Dermis lymphatic vessel endothelial cell (primary cell): ENCODE measurements around the gene HACE1. TPM values are rescaled to one million over a fixed set of nuclear protein-coding genes. Genes with fewer than 3 reads are reported as not detected.

Source experiments
- total RNA-seq: library from RNA; depleted of rRNA; stranded (reverse); fragments of >200 nt; gene quantifications from 2 replicates; pipeline ENCODE4 v1.2.1, GENCODE V29; 2014

Gene HACE1, protein sequence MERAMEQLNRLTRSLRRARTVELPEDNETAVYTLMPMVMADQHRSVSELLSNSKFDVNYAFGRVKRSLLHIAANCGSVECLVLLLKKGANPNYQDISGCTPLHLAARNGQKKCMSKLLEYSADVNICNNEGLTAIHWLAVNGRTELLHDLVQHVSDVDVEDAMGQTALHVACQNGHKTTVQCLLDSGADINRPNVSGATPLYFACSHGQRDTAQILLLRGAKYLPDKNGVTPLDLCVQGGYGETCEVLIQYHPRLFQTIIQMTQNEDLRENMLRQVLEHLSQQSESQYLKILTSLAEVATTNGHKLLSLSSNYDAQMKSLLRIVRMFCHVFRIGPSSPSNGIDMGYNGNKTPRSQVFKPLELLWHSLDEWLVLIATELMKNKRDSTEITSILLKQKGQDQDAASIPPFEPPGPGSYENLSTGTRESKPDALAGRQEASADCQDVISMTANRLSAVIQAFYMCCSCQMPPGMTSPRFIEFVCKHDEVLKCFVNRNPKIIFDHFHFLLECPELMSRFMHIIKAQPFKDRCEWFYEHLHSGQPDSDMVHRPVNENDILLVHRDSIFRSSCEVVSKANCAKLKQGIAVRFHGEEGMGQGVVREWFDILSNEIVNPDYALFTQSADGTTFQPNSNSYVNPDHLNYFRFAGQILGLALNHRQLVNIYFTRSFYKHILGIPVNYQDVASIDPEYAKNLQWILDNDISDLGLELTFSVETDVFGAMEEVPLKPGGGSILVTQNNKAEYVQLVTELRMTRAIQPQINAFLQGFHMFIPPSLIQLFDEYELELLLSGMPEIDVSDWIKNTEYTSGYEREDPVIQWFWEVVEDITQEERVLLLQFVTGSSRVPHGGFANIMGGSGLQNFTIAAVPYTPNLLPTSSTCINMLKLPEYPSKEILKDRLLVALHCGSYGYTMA
- 15.0 and 17.0 TPM in 2 replicates for total RNA-seq

DNA sequence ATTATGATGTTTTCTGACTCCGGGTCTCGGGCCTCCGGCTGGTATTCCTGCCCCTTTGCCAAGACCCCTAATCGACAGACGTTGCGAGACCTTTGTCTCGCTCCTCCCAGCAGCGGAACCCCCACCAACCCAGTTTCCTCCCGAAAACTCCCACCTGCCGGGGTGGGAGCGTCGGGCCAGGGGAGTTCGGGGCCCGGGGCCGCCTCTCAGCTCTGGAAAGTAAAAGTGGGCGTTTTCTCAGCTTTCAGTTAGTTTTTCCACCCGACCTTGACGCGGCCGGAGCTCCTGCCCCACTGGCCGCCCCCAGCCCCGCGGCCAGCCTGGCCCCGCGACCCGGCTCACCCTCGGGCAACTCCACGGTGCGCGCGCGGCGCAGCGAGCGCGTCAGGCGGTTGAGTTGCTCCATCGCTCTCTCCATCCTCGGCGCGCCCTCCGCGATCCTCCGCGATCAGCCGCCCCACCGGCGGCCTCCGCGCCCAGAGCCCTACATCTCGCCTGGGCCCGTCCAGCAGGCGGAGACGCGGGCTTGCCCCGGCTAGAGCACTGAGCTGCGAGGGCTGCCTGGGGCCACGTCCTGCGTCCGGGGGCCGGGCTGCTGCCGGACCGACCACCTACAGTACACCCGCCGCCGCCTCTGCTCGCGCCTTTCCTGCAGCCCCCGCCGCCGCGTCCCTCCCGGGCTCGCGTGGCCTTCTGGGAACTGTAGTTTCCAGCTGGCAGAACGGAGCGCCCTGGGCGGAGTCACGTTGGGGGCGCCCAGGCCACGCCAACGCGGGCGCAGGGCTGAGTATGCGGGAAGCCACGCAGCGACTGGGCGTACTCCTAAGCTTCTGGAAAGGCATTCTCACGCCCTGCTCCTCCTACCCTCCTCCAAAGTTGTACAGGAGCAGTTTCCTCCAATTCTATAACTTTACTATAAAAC is at the start of gene HACE1:
TSS of gene HACE1 (minus strand) at position 695 of the 922 bp plus-strand sequence. CDS start at position 418, 277 bp downstream.

Other genes with a start within 250 kb of the HACE1 start
- not detected in 2 replicates for gene LIN28B, start 97.2 kb upstream of the HACE1 start, total RNA-seq